ENCODE data around the gene CACNA2D4.

The CACNA2D4 gene

DNA sequence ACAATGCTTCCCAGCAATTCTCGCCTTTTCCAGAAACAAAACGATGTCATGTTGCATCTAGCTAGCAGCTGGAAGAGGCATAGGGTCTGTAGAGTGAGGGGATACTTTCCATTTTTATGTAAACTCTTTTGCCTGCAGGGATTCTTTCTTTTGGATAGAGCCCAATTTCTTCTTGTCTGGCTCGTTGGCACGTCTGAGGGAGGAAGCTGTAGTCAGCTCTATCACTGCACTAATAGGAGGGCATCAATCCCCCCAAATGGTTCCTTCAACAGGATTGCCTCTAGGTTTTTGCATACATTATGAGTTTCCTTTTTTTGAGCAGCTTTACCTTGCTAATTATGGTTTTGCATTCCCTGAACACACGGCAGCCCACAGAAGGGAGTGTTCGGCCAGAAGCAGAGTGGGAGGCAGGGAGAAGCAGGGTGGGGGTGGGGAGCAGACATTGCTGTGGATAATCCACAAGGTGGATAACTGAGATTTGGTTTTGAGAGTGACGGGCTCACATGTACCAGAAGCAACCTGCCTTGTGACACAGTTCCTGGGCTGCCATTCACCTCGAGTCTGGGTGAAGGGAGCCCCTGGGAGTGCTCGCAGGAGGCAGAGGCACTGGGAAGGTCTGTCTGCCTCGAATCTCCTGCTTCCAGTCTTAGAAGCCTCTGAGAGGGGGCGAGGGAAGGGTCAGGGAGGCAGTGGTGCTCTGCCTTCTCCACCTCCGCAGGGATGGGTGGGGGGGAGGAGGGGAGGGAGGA is 73.6 kb downstream of the CACNA2D4 start:
- no peak for DNase-seq (ENCODE audit: low read depth, low spot score)

DNA sequence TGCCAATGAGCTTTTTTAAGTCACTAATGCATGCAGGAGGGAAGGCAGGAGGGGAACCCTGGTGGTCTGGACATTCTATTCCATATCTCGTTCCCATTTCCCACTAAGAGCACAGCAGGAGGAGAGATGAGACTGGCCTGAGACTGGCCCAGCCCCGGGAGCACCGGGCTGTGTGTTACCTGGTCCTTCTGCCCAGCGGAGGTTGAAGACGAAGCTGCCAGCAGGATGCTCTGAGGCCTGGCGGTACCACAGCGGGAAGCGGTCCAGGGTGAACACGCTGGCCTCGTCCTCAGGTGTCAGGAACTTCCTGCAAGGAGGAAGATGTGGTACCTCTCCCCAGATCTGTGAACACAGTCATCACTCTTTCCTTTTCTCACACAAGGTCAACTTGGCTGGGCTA is 74.2 kb downstream of the CACNA2D4 start:
- no peak for DNase-seq (ENCODE audit: low read depth, low spot score)

DNA sequence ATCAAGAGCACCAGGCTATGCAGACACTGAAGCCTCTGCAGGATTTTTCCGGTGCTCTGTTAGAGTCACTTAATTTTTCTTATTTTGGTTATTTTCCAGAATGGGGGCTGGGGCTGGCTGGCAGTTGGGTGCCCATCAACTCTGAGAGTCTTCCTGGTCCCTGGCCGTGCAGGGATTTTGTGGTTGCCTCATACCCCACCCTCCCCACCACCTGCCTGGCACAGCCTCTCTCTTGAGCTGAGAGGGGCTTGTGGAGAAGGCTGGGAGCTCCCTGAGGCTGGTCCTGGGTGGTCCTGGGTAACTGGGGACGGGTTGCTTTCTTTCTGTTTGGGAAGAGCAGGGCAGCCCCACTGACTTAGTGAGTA is 74.8 kb downstream of the CACNA2D4 start:
- no peak for DNase-seq (ENCODE audit: low read depth, low spot score)

GRCh38 chr12:1842905-1843640 is 75.4 kb downstream of the CACNA2D4 start:
- DNase-seq (ENCODE audit: low read depth, low spot score) = no peak

DNA sequence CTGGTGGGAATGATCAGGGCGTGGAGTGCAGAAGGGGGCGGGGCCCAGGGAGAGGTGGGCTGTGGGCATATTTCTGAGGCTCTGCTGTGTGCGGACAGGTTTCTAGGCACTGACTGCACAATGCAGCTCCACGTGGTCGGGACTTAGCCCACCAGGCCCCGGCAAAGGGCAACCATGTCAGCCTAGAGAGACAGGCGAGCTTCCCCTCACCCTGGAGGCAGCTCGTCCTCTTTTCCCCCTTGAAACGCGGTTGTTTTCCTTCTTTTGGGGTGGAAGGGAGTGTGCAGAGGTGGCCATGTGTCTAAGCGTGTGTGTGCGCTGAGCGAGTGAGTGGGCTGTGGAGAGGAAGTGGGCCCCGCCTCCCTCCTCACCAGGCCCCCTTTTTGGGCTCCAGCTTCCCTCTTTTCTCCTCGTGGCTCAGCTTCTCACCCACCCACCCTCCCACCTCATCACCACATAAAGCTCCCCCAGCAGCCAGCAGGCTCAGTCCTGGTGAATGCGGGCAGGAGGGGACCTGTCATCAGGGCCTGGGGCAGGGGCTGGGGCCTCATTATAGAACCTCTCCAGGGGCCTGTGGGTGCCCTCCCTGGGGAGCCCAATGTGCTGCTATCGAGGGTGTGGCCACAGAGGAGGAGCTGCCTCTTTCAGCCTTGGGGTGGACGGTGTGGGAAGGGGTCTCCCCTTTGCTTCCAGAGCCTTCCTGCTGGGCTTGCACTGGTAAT is 76.1 kb downstream of the CACNA2D4 start:
- no peak for DNase-seq (ENCODE audit: low read depth, low spot score)

DNA sequence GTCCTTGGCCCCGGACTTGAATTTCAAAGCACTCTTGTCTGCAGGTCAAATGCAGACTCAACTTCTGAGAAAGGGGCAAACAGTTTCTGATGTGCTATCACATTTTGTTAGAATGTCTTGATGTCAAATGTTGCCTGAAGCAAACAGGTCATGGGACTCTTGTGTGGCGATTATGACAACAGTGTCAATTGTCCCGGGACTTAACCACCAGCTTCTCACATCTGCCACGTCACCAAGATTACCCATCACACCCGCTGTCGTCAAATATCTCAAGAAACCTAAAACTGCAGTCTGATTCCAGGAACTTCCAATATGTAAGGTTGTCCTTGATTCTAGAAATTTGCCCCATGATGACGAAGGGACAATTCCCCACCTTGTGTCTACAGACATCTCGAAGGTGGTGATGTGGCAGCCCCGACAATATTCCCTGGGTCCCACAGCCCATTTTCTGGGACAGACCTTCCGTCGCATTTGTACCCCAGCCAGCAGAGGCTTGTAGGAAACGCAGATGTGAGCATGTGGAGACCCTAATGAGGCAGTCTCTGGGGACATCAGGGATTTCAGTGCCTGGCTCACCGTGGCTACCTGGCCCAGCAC is 76.8 kb downstream of the CACNA2D4 start:
- no peak for DNase-seq (ENCODE audit: low read depth, low spot score)

GRCh38 chr12:1840981-1841425 is 77.4 kb downstream of the CACNA2D4 start:
- DNase-seq (ENCODE audit: low read depth, low spot score) = no peak

- no peak for DNase-seq (ENCODE audit: low read depth, low spot score)
These were observed 78.2 kb downstream of the CACNA2D4 start for GRCh38 chr12:1839956-1840951.

DNA sequence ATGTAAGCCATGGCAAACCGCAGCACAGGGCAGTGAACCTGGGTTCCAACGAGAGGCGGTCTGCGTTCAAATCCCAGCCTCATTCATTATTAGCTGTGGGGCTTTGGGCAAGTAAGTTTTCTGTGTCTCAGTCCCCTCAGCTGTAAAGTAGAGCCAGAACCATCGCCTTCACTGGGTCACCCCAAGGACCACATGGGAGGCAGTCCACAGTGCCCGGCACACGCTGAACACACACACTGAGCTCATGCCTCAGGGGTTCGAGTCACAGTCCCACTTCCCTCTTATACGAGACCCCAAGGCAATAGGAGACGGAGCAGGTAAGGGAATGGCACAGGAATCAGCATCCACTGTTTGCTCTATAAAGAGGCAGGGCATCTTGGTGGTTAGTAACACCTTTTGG is 79.0 kb downstream of the CACNA2D4 start:
- DNase-seq (ENCODE audit: low read depth, low spot score) = no peak

GRCh38 chr12:1838994-1839365 is 79.5 kb downstream of the CACNA2D4 start:
- no peak for DNase-seq (ENCODE audit: low read depth, low spot score)

- DNase-seq (ENCODE audit: low read depth, low spot score) = no peak
These were observed 80.1 kb downstream of the CACNA2D4 start for GRCh38 chr12:1838205-1838993.

DNA sequence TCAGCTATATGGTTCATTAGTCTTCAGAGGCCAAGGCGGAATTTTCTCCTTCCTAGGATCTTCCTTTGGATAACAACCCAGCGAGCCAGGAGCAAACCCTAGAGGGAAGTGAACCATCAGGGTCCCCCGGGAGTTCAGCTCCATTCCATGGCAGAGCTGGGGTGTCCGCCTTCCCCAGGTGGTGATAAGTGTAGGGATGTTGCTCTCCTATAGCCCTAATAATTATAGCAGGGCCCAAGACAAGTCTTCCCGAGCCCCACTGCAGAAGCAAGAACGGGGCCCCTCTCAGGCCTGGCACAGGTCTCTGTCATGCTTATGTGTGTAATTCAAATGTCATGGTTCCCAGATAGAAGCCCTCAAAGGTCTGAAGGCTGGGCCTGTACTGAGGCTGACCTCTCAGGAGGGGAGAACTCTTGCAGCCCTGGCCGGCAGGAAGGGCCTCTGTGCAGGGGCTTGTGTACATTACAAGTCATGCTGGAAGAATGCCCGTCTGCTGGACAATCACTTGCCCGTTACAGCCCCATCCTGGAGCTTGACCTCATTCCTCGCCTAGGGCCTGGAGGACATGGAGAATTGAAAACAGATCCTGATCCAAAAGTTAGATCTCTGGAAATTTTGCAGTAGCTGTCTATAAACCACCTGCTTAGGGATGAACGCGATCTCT is 80.8 kb downstream of the CACNA2D4 start:
- no peak for DNase-seq (ENCODE audit: low read depth, low spot score)

- DNase-seq (ENCODE audit: low read depth, low spot score) = no peak
These were observed 81.5 kb downstream of the CACNA2D4 start for GRCh38 chr12:1836854-1837421.

- no peak for DNase-seq (ENCODE audit: low read depth, low spot score)
These were observed 82.1 kb downstream of the CACNA2D4 start for GRCh38 chr12:1836241-1836803.

GRCh38 chr12:1835211-1836131 is 83.0 kb downstream of the CACNA2D4 start:
- no peak for DNase-seq (ENCODE audit: low read depth, low spot score)

DNA sequence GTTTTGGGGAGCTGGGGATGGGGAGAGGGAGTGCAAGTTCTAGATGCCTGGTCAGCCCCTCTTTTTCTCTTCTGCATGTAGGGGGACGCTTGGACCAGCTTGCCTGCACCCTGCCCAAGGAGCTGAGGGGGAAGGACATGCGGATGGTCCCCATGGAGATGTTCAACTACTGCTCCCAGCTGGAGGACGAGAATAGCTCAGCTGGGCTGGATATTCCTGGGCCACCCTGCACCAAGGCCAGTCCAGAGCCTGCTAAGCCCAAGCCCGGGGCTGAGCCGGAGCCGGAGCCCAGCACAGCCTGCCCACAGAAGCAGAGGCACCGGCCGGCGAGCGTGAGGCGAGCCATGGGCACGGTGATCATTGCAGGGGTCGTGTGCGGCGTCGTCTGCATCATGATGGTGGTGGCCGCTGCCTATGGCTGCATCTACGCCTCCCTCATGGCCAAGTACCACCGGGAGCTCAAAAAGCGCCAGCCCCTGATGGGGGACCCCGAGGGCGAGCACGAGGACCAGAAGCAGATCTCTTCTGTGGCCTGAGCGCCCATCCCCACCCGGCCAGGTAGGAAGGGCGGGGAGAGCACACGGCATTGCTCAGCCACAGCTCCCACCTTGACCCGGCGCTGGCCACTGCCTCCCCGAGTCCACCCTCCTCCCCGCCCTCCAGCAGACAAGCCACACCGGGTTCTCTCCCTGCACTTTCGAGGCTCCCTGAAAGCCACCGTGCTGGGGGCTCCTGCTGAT is 84.1 kb downstream of the CACNA2D4 start:
- DNase-seq (ENCODE audit: low read depth, low spot score) = no peak

DNA sequence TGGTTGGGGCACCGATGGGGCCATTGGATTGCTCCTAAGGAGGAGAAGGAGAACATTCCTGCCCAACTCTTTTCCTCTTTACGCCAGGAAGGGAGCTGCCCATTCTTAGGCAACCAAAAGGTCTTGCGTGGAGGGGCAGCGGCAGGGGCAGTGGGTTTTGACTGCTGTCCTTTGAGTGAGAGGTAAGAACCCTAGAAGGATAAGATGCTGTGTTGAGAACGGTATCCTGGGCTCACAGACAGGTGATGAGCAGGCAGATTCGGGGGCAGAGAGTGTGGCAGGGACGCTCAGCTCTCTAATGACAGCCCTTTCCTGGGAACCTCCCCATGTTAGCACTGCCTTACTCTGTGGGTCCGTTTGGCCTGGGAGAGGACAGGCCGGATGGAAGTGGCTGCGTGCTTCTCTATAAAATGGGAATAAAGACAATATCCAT is 84.8 kb downstream of the CACNA2D4 start:
- DNase-seq (ENCODE audit: low read depth, low spot score) = no peak

All from iPS DF 19.7 (cell line).